Stimulated activated CD4-positive, alpha-beta T cell treated with anti-CD3 and anti-CD28 coated beads, Interleukin-4, amount 100 ng/mL, for 1 hour (primary cell): ENCODE results near the gene PAFAH1B1.
"Not testable (repeated sequence)": the region's sequence is repeated elsewhere in the genome, so short reads cannot be mapped to it uniquely, and the experiment has no call there.

Experiments used
- DNase-seq: peaks from one replicate; pipeline ENCODE4 v3.0.0-alpha.2; 2020

The PAFAH1B1 gene

GRCh38 chr17:2636169-2636930 is 42.9 kb downstream of the PAFAH1B1 start:
- DNase-seq = no peak

- no peak for DNase-seq
These were observed 44.0 kb downstream of the PAFAH1B1 start for GRCh38 chr17:2637422-2637821.

GRCh38 chr17:2644971-2645370 is 51.5 kb downstream of the PAFAH1B1 start:
- DNase-seq = no peak

GRCh38 chr17:2647957-2648356 is 54.5 kb downstream of the PAFAH1B1 start:
- no peak for DNase-seq

GRCh38 chr17:2649191-2649590 is 55.7 kb downstream of the PAFAH1B1 start:
- DNase-seq = no peak

GRCh38 chr17:2652911-2653310 is 59.5 kb downstream of the PAFAH1B1 start:
- DNase-seq = not testable (repeated sequence)

- DNase-seq = no peak
These were observed 62.1 kb downstream of the PAFAH1B1 start for GRCh38 chr17:2655546-2655945.

- DNase-seq = no peak
These were observed 62.8 kb downstream of the PAFAH1B1 start for GRCh38 chr17:2656283-2656682.

GRCh38 chr17:2659337-2659736 is 65.9 kb downstream of the PAFAH1B1 start:
- DNase-seq = not testable (repeated sequence)

GRCh38 chr17:2660410-2660809 is 67.0 kb downstream of the PAFAH1B1 start:
- not testable (repeated sequence) for DNase-seq

GRCh38 chr17:2672026-2672425 is 78.6 kb downstream of the PAFAH1B1 start:
- no peak for DNase-seq

GRCh38 chr17:2679247-2679646 is 85.8 kb downstream of the PAFAH1B1 start:
- DNase-seq = not testable (repeated sequence)

GRCh38 chr17:2680961-2681360 is 87.5 kb downstream of the PAFAH1B1 start:
- no peak for DNase-seq

GRCh38 chr17:2681650-2682049 is 88.2 kb downstream of the PAFAH1B1 start:
- no peak for DNase-seq

- DNase-seq = no peak
These were observed 88.9 kb downstream of the PAFAH1B1 start for GRCh38 chr17:2682176-2682938.

GRCh38 chr17:2683912-2684311 is 90.5 kb downstream of the PAFAH1B1 start:
- no peak for DNase-seq

GRCh38 chr17:2684549-2684948 is 91.1 kb downstream of the PAFAH1B1 start:
- no peak for DNase-seq

- DNase-seq = no peak
These were observed 92.2 kb downstream of the PAFAH1B1 start for GRCh38 chr17:2685696-2686095.

GRCh38 chr17:2687074-2687418 is 93.6 kb downstream of the PAFAH1B1 start:
- DNase-seq = no peak

GRCh38 chr17:2688351-2689342 is 95.2 kb downstream of the PAFAH1B1 start:
- DNase-seq = no peak

- no peak for DNase-seq
These were observed 96.1 kb downstream of the PAFAH1B1 start for GRCh38 chr17:2689411-2690164.
